Activated B cell treated with CpG ODN at 0.5 μM for 24 hours (primary cell): Measurements from ENCODE around the gene SHCBP1. TPM values are rescaled to one million over a fixed set of nuclear protein-coding genes. Genes with fewer than 3 reads are reported as not detected.

Source experiments
- ATAC-seq: fragments of 200-7000 bp; cut with Tn5 transposase; one replicate; pipeline ENCODE4 v1.10.0; 2021; ENCODE audit warnings: low read depth, mild to moderate bottlenecking, moderate library complexity
- CTCF ChIA-PET: fragments of 350-600 bp; sonication (Branson Sonifier 250); formaldehyde crosslinking; loops from one replicate; lab custom pipeline; 2021; ENCODE audit warnings: antibody characterized with exemption; lab: Charles Lee
- POLR2A ChIA-PET: fragments of 350-600 bp; sonication (Branson Sonifier 250); formaldehyde crosslinking; loops from one replicate; lab custom pipeline; 2021; ENCODE audit warnings: antibody characterized with exemption; lab: Charles Lee
- DNase-seq: peaks from one replicate; pipeline ENCODE4 v3.0.0; 2022
- H3K27ac Mint-ChIP-seq: one replicate; pipeline ENCODE4 v1.8.0; 2020; ENCODE audit warnings: mixed read lengths
- H3K27me3 Mint-ChIP-seq: one replicate; pipeline ENCODE4 v1.8.0; 2021; ENCODE audit warnings: mixed read lengths
- H3K36me3 Mint-ChIP-seq: one replicate; pipeline ENCODE4 v1.8.0; 2021; ENCODE audit warnings: low read depth, mixed read lengths
- H3K4me1 Mint-ChIP-seq: one replicate; pipeline ENCODE4 v1.8.0; 2021; ENCODE audit warnings: mixed read lengths
- H3K4me3 Mint-ChIP-seq: one replicate; pipeline ENCODE4 v1.8.0; 2020; ENCODE audit warnings: mild to moderate bottlenecking, mixed read lengths
- H3K9me3 Mint-ChIP-seq: one replicate; pipeline ENCODE4 v1.8.0; 2020; ENCODE audit warnings: mixed read lengths
- intact Hi-C: fragments of 100-400 bp; cut with micrococcal nuclease; formaldehyde crosslinking; loops from one replicate; pipeline ENCODE4 v1.15.1; 2024
- total RNA-seq: library from RNA; stranded (reverse); gene quantifications from 2 replicates; pipeline ENCODE4 v1.2.3, GENCODE V29; 2022
- TF ChIP-seq, protein P1 (sequence below): fragments of 200-600 bp; IDR thresholded peaks from one replicate; pipeline ENCODE4 v1.8.0; 2022; ENCODE audit warnings: antibody characterized with exemption, mild to moderate bottlenecking

The SHCBP1 gene
- total RNA-seq, 1 donor from 2014 or later, result 2.0 TPM

DNA sequence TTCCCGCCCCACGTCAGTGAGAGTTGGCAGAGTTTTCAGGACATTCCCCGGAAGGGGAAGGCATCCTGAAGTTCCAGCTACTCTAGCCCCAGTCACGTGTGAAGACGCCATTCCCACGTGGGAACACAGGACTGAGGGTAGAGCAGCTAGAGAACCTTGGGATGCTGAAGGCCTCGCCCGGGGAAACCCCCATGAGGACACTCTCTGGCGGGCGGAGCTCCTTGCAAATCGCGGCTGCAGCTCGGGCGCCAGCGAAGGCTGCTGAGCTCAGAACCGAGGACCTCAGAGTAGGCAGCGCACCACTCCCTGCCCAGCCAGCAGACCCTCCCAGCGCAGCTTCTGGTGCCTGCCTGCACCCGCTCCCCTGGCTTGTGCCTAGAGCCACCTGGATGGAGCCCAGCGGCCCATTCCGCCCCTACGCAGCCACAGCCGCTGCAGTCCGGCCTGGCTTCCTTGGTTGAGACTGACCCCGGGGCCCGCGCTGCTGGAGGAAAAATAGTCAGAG is 51.9 kb downstream of the SHCBP1 start:
- H3K27ac Mint-ChIP-seq, result no peak overlapping the region
- intact Hi-C loops, result no loop called here
- peaks cover 2% of the 10 kb centered on the region for H3K27me3 Mint-ChIP-seq
- H3K36me3 Mint-ChIP-seq, result no peaks in the 10 kb centered on the region
- H3K4me1 Mint-ChIP-seq, result no peaks in the 10 kb centered on the region
- CTCF ChIA-PET, result no interaction called here
- ATAC-seq, result no peak
- TF ChIP-seq, protein P1, sequence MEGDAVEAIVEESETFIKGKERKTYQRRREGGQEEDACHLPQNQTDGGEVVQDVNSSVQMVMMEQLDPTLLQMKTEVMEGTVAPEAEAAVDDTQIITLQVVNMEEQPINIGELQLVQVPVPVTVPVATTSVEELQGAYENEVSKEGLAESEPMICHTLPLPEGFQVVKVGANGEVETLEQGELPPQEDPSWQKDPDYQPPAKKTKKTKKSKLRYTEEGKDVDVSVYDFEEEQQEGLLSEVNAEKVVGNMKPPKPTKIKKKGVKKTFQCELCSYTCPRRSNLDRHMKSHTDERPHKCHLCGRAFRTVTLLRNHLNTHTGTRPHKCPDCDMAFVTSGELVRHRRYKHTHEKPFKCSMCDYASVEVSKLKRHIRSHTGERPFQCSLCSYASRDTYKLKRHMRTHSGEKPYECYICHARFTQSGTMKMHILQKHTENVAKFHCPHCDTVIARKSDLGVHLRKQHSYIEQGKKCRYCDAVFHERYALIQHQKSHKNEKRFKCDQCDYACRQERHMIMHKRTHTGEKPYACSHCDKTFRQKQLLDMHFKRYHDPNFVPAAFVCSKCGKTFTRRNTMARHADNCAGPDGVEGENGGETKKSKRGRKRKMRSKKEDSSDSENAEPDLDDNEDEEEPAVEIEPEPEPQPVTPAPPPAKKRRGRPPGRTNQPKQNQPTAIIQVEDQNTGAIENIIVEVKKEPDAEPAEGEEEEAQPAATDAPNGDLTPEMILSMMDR, result no peak
- no peak overlapping the region for H3K4me3 Mint-ChIP-seq
- POLR2A ChIA-PET, result no interaction called here
- H3K9me3 Mint-ChIP-seq, result no peaks in the 10 kb centered on the region
- no peak for DNase-seq

DNA sequence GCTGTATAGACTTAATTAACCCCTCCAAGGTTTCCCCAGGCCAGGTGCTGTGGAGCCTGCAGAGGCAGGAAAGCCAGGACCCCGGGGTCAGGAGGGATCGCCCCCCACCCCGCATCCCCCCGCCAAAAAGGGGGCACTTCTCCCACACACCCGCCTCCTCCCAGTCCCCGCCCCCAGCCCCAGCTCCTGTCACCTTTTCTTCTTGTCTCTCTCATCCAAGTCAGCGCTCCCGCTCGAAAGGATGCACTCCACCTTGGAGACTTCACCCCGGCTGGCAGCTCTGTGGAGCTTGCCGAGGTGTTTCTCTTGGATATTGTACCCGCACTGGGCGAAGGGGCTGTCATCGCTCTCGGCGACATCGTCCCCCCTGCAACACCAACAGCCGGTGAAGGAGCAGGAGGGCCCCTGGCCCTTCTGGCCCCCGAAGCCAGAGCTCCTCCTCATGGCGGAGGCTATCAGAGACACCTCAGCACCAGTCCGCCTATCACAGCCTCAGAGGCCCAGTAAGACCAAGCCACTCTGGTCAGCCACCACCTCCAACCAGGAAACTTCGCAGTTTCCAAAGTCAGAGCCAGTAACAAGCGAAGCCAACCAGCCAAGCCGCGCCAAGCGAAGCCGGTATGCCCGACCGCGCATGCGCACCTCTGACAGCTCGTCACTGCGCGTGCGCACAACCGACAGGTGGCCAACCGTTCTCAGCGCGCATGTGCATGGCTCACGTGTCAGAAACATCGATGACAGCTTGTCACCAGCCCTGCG is 52.5 kb downstream of the SHCBP1 start:
- no peaks in the 10 kb centered on the region for H3K36me3 Mint-ChIP-seq
- ATAC-seq (no peak), DNase-seq (no peak)
- peaks cover 2% of the 10 kb centered on the region for H3K27me3 Mint-ChIP-seq
- TF ChIP-seq, protein P1, result no peak
- no peak overlapping the region for H3K4me3 Mint-ChIP-seq
- H3K9me3 Mint-ChIP-seq, result no peaks in the 10 kb centered on the region
- intact Hi-C loops, result no loop called here
- H3K27ac Mint-ChIP-seq, result no peak overlapping the region
- CTCF ChIA-PET, result no interaction called here
- H3K4me1 Mint-ChIP-seq, result no peaks in the 10 kb centered on the region
- POLR2A ChIA-PET, result no interaction called here

DNA sequence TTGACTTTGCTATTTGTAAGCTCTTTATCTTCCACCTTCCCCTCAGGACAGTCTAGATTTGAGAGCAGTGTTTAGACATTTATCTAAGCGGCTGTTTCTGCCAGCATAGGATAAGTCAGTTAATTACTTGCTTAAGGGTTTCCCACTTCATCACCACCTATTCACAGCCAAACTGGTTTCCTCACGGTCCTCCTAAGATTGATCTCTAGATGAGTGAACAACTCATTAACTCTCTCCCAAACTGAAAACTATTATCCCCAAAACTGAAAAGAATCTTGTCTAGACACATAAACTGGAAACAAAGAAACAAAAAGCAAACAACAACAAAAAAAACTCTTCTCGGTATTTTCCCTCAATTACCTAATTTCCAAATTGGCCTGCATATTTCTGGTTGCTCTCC is 58.2 kb downstream of the SHCBP1 start:
- Mint-ChIP-seq H3K4me3 (no peak overlapping the region), H3K27ac (no peak overlapping the region), H3K27me3 (peaks cover 1% of the 10 kb centered on the region), H3K9me3 (no peaks in the 10 kb centered on the region), H3K4me1 (no peaks in the 10 kb centered on the region), H3K36me3 (no peaks in the 10 kb centered on the region)
- TF ChIP-seq, protein P1, result no peak
- CTCF ChIA-PET, result interaction anchor here (0.7 kb wide), 1 partner anchor 9 kb away, joined by 4 read pairs; no protein-coding TSS in a partner anchor
- intact Hi-C loops, result no loop called here
- ATAC-seq (no peak), DNase-seq (no peak)
- POLR2A ChIA-PET, result no interaction called here

DNA sequence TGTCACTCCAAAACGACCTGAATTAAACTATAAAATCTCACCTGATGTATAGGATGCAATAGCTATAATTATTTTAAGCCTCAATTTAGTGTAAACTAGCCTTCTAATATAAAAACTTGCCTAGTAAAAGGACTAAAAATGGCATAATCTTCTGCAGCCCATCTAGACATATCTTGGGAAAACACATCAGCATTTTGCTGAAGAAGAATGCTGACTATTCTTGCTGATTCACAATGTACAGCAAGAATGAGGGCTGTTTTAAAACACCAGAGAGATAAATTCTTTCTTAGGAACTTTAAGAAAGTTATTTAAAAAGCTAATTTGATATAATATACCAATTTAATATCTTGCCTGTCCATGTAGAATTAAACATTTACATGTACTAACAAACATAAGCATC is 63.2 kb downstream of the SHCBP1 start:
- no peak overlapping the region for H3K4me3 Mint-ChIP-seq
- intact Hi-C loops, result loop anchor here (10.0 kb wide), 1 partner anchor 247 kb away; no protein-coding TSS in a partner anchor
- ATAC-seq (no peak), DNase-seq (no peak)
- H3K36me3 Mint-ChIP-seq, result no peaks in the 10 kb centered on the region
- H3K27ac Mint-ChIP-seq, result no peak overlapping the region
- H3K9me3 Mint-ChIP-seq, result no peaks in the 10 kb centered on the region
- peaks cover 5% of the 10 kb centered on the region for H3K27me3 Mint-ChIP-seq
- H3K4me1 Mint-ChIP-seq, result no peaks in the 10 kb centered on the region
- ChIA-PET POLR2A (no interaction called here), CTCF (no interaction called here)
- TF ChIP-seq, protein P1, result no peak

DNA sequence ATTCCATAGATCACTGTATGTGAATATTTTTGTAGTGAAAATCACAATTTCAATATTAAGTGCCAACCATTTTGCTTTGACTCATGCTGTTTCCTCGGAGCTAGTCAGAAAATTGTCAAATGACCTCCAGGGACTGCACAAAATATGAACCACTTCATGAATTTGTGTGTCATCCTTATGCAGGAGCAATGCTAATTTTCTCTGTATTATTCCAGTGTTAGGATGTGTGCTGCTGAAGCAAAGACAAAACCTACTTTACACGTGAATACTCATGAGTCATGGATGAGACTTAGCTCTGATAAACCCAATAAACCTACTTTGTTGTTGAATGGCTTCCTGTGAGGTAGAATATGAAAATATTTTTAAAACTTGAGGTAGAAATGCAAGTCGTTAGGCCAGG is 65.2 kb downstream of the SHCBP1 start:
- Mint-ChIP-seq H3K4me3 (no peak overlapping the region), H3K27me3 (peaks cover 7% of the 10 kb centered on the region), H3K4me1 (no peaks in the 10 kb centered on the region), H3K27ac (no peak overlapping the region), H3K36me3 (no peaks in the 10 kb centered on the region), H3K9me3 (no peaks in the 10 kb centered on the region)
- ATAC-seq (no peak), DNase-seq (no peak)
- intact Hi-C loops, result loop anchor here (2.0 to 10.0 kb wide), 2 partner anchors 249 to 1609 kb away; no protein-coding TSS in a partner anchor
- POLR2A ChIA-PET, result no interaction called here
- CTCF ChIA-PET, result interaction anchor here (1.4 to 4.5 kb wide), 2 partner anchors 22 to 52 kb away, joined by 3 to 46 read pairs; no protein-coding TSS in a partner anchor
- TF ChIP-seq, protein P1, result no peak
